HG03432 (cell line): ENCODE results near the gene ACSM3.
"Not testable (repeated sequence)": the region's sequence is repeated elsewhere in the genome, so short reads cannot be mapped to it uniquely, and the experiment has no call there.

Experiments
- ATAC-seq: cut with Tn5 transposase; IDR thresholded peaks from one replicate; pipeline ENCODE4 v1.9.1; 2021; ENCODE audit warnings: mild to moderate bottlenecking, moderate library complexity; ENCODE audit not compliant: unreplicated experiment

The ACSM3 gene

DNA sequence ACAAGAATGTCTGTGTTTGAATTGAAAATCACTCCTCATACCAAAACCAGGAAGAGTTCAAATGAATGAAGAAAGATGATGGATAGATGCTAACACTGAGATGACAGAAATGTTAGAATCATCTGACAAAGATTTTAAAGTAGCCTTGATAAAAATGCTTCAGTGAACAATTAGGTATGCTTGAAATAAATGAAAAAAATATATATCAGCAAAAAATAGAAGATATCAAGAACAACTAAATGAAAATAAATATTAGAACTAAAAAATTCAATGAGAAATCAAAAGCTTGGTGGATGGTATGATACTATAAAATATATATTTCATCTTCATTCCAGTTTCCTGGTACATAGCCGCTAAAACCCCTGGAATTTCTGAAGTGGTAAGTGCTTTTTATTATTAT lies 8.6 kb upstream of the ACSM3 start:
- no peak for ATAC-seq

GRCh38 chr16:20755799-20756198 lies 8.0 kb upstream of the ACSM3 start:
- ATAC-seq: not testable (repeated sequence)

DNA sequence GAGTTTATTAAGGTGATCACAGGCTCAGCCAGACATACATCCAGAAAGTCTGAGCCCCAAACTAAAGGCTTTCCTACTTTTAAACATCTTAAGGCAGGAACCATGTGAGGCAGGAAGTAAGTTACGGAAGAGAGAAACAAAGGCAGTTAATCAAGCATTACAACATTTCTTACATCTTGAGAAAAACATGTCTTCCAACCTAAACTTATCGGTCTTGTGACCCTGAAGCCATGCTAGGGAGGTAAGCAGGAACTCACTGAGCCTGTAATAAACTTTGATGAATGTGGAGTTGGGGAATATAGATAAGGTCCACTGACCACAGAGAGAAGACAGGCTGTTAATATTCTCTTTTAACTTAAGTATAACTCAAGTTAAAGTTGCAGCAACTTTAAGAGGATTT lies 3.5 kb upstream of the ACSM3 start:
- no peak for ATAC-seq

GRCh38 chr16:20761175-20761574 lies 2.6 kb upstream of the ACSM3 start:
- ATAC-seq: no peak

DNA sequence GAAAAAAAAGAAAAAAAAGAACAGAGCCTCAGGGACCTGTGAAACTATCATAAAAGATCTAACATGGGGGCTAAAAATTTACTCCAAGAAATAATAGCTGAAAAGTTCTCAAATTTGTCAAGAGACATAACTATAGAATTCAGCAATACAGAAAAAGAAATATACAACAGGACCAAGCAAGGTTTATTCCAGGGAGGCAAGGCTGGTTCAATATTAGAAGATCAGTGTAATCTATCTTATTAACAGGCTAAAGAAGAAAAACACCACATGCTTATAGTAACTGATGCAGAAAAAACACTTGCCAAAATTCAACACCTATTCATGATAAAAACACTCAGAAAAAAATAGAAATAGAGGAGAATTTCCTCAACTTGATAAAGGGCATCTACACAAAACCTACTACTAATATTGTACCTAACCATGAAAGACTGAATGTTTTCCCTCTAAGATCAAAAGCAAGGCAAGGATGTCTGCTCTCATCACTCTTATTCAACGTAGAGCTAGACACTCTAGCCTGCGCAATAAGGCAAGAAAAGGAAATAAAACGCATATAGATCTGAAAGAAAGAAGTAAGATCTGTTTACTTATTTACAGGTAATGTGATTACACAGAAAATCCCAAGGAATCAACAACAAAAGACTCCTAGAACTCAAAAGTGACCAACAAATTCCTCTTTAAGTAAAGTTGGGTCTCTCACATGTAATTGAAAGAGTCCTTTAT lies 1.2 kb upstream of the ACSM3 start:
- ATAC-seq: no peak

DNA sequence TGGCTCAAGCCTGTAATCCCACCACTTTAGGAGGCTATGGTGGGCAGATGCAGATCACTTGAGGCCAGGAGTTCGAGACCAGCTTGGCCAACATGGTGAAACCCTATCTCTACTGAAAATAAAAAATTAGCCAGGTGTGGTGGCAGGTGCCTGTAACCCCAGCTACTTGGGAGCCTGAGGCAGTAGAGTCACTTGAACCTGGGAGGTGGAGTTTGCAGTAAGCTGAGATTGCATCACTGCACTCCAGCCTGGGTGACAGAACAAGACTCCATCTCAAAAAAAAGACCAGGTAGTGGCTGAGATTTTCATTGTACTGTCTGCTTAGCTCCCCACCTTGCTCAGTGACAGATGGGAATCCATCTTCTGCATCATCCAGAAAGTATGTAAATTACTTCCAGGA lies 634 bp downstream of the ACSM3 start:
- ATAC-seq: not testable (repeated sequence)

GRCh38 chr16:20765732-20766131 lies 1.9 kb downstream of the ACSM3 start:
- no peak for ATAC-seq

GRCh38 chr16:20766294-20766693 lies 2.5 kb downstream of the ACSM3 start:
- no peak for ATAC-seq

DNA sequence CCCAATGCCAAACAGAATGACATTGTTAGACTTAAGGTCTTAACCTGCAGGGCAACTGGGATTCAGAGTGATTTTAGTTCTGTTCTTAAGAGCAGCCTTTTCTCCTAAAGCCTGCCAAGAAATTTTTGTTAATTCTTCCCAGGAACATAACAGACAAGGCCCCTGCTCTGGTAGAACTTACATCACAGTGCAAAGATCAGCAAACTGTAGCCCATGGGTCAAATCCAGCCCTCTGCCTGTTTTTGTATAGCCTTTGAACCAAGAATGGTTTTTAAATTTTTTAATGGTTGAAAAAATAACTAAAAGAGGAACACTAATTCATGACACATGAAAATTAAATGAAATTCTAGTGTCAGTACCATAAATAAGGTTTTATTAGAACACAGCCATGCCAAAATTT lies 3.8 kb downstream of the ACSM3 start:
- no peak for ATAC-seq

GRCh38 chr16:20768121-20768520 lies 4.3 kb downstream of the ACSM3 start:
- no peak for ATAC-seq

- ATAC-seq: no peak
Measured at GRCh38 chr16:20768818-20769217, 5.0 kb downstream of the ACSM3 start.

DNA sequence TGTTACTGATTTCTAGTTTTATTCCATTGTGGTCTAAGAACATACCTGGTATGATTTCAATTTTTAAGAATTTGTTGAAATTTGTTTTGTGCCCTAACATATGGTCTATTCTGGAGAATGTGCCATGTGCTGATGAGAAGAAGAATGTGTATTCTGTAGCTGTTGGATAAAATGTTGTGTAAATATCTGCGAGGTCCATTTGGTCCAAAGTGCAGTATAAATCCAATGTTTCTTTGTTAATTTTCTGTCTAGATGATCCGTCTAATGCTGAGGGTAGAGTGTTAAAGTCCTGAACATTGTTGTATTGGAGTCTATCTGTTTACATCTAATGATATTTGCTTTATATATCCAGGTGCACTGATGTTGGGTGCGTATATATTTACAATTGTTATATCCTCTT lies 9.9 kb downstream of the ACSM3 start:
- no peak for ATAC-seq

DNA sequence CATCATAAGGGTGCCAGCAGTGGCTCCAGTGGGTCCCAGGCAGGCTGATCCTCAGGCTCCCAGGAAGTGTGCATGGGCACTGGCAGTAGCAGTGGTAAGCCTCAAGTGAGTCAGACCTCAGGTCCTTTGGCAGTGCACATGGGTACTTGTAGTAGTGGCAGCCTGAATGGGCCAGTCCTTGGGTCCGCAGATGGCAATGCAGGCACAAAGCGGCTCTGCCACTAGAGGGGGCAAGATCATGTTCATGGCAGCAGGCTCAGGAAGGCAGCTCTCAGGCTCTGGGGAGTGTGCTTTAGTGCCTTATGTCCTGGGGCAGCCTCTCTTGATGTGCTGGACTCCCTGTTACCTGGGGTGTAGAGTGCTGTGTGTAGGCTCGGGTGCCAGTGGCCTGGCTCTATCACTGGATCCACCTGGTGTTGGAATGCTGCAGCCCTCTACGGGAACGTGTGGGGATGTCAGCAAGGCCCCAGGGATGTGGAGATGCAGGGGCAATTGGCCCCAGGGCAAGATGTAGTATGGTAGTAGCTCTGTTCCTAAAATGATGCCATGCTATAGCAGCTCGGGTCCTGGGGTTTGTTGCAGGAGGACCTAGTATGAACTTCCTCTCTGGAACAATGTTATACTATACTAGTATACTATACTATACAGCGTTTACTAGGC lies 11.0 kb downstream of the ACSM3 start:
- peak; percentile 44 for ATAC-seq

- ATAC-seq: no peak
Measured at GRCh38 chr16:20781697-20782096, 17.9 kb downstream of the ACSM3 start.

- no peak for ATAC-seq
Measured at GRCh38 chr16:20782470-20782869, 18.7 kb downstream of the ACSM3 start.

- ATAC-seq: no peak
Measured at GRCh38 chr16:20784204-20784603, 20.4 kb downstream of the ACSM3 start.

DNA sequence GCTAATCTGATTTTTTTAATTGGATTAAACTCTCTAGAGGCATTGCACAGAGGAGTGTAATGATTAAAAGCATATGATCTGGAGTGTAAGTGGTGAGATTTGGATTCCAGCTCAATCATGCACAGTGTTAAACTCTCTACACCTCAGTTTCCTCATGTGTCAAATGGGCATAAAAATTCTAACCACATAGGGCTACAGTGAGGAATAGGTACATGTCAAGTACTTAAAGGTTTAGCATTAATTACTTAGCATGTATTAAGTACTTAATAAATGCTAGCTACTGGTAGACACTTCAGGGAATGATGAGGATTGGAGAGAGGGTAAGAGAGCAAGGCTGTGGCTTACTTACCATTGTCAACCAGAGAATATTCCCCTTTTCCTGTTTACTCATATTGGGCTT lies 25.3 kb downstream of the ACSM3 start:
- ATAC-seq: no peak

GRCh38 chr16:20791923-20792612 lies 28.3 kb downstream of the ACSM3 start:
- ATAC-seq: no peak

- no peak for ATAC-seq
Measured at GRCh38 chr16:20798364-20798763, 34.5 kb downstream of the ACSM3 start.

GRCh38 chr16:20799599-20799998 lies 35.8 kb downstream of the ACSM3 start:
- ATAC-seq: no peak

GRCh38 chr16:20801278-20801677 lies 37.5 kb downstream of the ACSM3 start:
- ATAC-seq: no peak

- no peak for ATAC-seq
Measured at GRCh38 chr16:20803192-20803560, 39.4 kb downstream of the ACSM3 start.
